Aorta (tissue), 5 donors: ENCODE data around the gene SERINC3. TPM values are rescaled to one million over a fixed set of nuclear protein-coding genes. Genes with fewer than 3 reads are reported as not detected.

Experiments used
- ATAC-seq: fragments of 200-7000 bp; cut with Tn5 transposase; one replicate; pipeline ENCODE4 v1.9.1; 2022; ENCODE audit warnings: moderate library complexity; ENCODE audit not compliant: low FRiP score
- DNase-seq, 2 donors: peaks; one replicate each; pipeline ENCODE4 v3.0.0-alpha.2; 2020
- H3K27ac ChIP-seq, 2 donors: one replicate each; pipeline ENCODE4 v1.5.1; 2013; ENCODE audit warnings: low read length in 2 of 2, mild to moderate bottlenecking in 2 of 2, moderate library complexity in 2 of 2, control low read depth in 1 of 2, inconsistent platforms in 1 of 2, low read depth in 1 of 2
- H3K27me3 ChIP-seq, 2 donors: one replicate each; pipeline ENCODE4 v1.6.1; 2013; ENCODE audit warnings: control low read depth in 1 of 2, low read length in 1 of 2, mild to moderate bottlenecking in 1 of 2, moderate library complexity in 1 of 2; ENCODE audit not compliant: insufficient read depth in 2 of 2, control insufficient read depth in 1 of 2
- H3K36me3 ChIP-seq, 2 donors: one replicate each; pipeline ENCODE4 v1.6.1; 2013; ENCODE audit warnings: control low read depth in 1 of 2, low read length in 1 of 2, mild to moderate bottlenecking in 1 of 2; ENCODE audit not compliant: insufficient read depth in 2 of 2, control insufficient read depth in 1 of 2
- H3K4me1 ChIP-seq, 2 donors: one replicate each; pipeline ENCODE4 v1.6.1; 2013; ENCODE audit warnings: low read length in 2 of 2, control low read depth in 1 of 2, mild to moderate bottlenecking in 1 of 2, moderate library complexity in 1 of 2; ENCODE audit not compliant: insufficient read depth in 2 of 2, control insufficient read depth in 1 of 2
- H3K4me3 ChIP-seq, 2 donors: one replicate each; pipeline ENCODE4 v1.5.1; 2013; ENCODE audit warnings: low read length in 2 of 2, control low read depth in 1 of 2, mild to moderate bottlenecking in 1 of 2
- H3K9me3 ChIP-seq: one replicate; pipeline ENCODE4 v1.6.1; 2013; ENCODE audit warnings: mild to moderate bottlenecking, low read length; ENCODE audit not compliant: control insufficient read depth
- WGBS, 2 donors: extraction: QIAGEN DNeasy Blood & Tissue Kit; methylation state at CpG; one replicate each; pipeline ENCODE4 v1.1.7; 2013; 5-methylcytosine and 5-hydroxymethylcytosine counted together
- intact Hi-C, 2 donors: fragments of 100-400 bp; cut with DNase I; formaldehyde crosslinking; loops; one replicate each; pipeline versions ENCODE4 v1.14.2 to v1.15.0; 2022
- polyA plus RNA-seq, 2 donors: library from polyadenylated mRNA; stranded (reverse); fragments of 200-250 nt; gene quantifications; one replicate each; pipeline ENCODE4 v1.2.3, GENCODE V29; 2013
- total RNA-seq, 2 donors: library from RNA; stranded (reverse); fragmentation: NEBNext Ultra II Directional; extraction: Animal tissue kit (Norgen Biotek cat#: 25700); gene quantifications; one replicate each; pipeline ENCODE4 v1.2.1, GENCODE V29; 2021
- donor health status: healthy with polysubstance abuse.
- donor health status: Bipolar disorder and iron deficiency.
- donor health status: DM: no; HTN: no; CAD: no.
- donor health status: DM: no; HTN: no; CAD: no.
- donor health status: DM: yes; HTN: yes; CAD: no.

SERINC3 gene
- total and polyA plus RNA-seq, 4 donors: 47.1 to 134 (median 104) TPM

DNA sequence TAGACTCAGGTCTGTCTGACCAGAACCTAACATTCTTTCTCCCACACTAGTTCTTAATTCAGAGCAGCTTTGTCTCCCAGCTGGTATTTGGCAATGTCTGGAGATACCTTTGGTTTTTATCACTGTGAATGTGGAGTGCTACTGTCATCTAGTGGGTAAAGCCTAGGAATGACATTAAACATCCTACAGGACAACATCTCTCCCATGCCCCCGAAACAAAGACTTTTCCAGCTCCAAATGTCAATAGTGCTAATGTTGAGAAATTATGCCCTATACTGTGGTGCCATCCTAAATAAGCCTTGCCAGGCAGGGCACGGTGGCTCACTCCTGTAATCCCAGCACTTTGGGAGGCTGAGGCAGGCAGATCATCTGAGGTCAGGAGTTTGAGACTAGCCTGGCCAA lies 50.4 kb downstream of the SERINC3 start:
- WGBS, 2 donors: 57 to 61% methylated on average over 2 of the region's 2 CpGs

DNA sequence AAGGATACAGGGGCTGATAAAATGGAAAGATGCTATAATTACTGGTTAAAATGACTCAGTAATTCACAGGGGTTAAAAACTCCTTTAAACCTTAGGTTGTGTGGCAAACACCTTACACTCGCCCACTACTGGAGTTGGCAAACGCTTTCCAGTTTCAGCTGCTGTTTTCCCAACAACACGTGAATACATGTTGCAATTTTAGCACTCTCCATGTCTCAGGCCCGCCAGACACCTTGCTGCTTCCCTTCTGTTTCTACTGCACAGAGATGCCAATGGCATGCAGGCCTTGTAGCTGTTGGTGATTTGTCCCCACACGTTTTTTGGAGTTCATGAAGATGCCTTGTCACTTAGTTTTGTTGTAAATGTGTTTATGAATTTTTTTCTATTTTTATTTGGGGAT lies 51.5 kb downstream of the SERINC3 start:
- Histone ChIP-seq H3K4me3 (no peak overlapping the region), H3K36me3 (no peaks in the 10 kb centered on the region), H3K27me3 (no peaks in the 10 kb centered on the region), H3K4me1 (no peaks in the 10 kb centered on the region), H3K27ac (no peak overlapping the region), H3K9me3 (no peaks in the 10 kb centered on the region)
- DNase-seq (no peak), ATAC-seq (no peak)
- WGBS, 2 donors: 72 to 76% methylated on average over 5 of the region's 5 CpGs
- intact Hi-C loops: no loop called here

More for the DNA sequence above, 50.4 kb downstream of the SERINC3 start:
- H3K27ac ChIP-seq: no peak overlapping the region
- ATAC-seq (no peak), DNase-seq (peak in 1 of 2 donors; percentile 10)
- intact Hi-C loops: no loop called here
- H3K36me3 ChIP-seq: no peaks in the 10 kb centered on the region
- no peaks in the 10 kb centered on the region for H3K9me3 ChIP-seq
- no peaks in the 10 kb centered on the region for H3K4me1 ChIP-seq
- H3K4me3 ChIP-seq: no peak overlapping the region
- H3K27me3 ChIP-seq: no peaks in the 10 kb centered on the region

DNA sequence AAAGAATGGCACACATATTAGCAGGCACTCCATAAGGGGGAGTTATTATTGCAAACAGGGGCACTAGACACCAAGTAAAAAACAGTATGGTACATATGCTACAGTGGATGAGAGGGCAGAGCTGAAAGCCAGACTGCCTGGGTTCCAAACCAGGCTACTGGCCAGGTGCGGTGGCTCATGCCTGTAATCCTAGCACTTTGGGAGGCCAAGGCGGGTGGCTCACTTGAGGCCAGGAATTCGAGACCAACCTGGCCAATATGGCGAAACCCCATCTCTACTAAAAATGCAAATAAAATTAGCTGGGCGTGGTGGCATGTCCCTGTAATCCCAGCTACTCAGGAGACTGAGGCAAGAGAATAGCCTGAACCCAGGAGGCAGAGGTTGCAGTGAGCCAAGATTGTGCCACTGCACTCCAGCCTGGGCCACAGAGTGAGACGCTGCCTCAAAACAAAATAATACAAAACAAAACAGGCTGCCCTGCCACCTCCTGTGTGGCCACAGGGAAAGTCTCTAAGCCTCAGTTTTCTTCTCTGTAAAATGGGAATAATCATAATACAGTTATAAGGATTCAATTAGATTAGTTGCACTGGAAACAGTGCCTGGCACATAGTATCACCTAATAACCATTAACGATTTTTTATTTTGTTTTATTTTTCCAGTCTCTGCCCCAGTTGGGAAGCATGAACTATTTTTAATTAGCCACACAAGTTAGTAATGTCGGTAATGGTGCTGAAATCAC lies 53.7 kb downstream of the SERINC3 start:
- no peak overlapping the region for H3K27ac ChIP-seq
- intact Hi-C loops: no loop called here
- H3K36me3 ChIP-seq: no peaks in the 10 kb centered on the region
- H3K4me3 ChIP-seq: no peak overlapping the region
- 91 to 93% methylated on average over 8 of the region's 8 CpGs for WGBS, 2 donors
- ATAC-seq (no peak), DNase-seq (peak in 1 of 2 donors; percentile 52)
- no peaks in the 10 kb centered on the region for H3K4me1 ChIP-seq
- H3K9me3 ChIP-seq: no peaks in the 10 kb centered on the region
- no peaks in the 10 kb centered on the region for H3K27me3 ChIP-seq

DNA sequence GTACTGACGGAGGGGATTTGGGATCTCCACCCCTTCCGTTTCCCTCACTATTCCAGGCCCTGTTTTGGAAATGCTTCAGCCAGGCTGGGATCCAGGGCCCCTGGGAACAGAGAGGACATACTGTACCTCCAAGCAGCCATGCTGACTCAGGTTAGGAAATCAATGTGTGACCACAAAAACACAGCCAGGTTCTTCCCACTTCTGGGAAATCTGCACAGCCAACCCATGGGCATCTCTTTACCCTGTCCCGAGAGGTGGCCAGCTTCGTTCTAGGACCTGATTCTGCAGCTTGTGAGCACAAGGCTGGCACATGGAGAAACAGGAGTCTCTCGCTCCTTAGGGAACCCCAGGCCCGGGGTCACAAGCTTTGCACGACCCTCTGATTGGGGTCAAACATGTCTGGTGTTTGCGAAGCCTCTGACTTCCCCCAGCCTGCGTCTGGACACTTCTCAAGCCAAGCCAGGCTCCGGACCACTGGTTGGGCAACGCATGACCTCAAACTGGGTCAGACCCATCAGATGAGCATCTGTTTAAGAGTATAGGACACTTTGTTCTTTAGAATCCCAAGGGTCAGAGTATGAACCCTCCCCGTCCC lies 54.5 kb downstream of the SERINC3 start:
- Histone ChIP-seq H3K4me1 (no peaks in the 10 kb centered on the region), H3K4me3 (no peak overlapping the region), H3K9me3 (no peaks in the 10 kb centered on the region), H3K27me3 (no peaks in the 10 kb centered on the region), H3K27ac (no peak overlapping the region), H3K36me3 (no peaks in the 10 kb centered on the region)
- intact Hi-C loops: no loop called here
- 53 to 55% methylated on average over 12 of the region's 12 CpGs for WGBS, 2 donors
- ATAC-seq (peak; percentile 60), DNase-seq (peak in 1 of 2 donors; percentile 74)

DNA sequence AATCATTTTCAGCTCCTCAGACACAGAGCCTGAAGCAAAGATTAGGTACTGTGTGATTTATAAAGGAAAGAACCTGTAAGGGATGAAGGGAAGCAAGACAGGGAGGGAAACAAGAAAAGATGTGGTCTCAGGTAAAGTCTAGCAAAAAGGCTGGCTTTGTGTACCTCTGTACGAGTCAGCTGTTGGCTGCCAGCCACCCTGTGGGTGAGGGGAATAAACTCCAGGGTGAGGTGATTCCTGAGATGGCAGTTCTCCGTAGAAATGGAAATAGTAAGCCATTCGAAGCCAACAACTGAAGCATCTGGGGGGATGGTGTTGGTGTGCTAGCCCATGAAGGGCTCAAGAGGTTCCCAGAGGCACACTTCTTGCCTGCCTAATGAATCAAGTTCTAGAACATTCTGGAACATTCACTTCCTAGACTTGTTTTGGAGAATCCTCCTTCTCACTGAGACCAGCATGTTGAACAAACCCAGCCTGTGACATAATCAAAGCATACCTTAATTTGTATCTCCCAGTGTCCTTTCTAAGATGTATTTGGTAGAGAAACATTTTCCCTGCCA lies 56.8 kb downstream of the SERINC3 start:
- H3K36me3 ChIP-seq: no peaks in the 10 kb centered on the region
- no peak for ATAC-seq
- no peaks in the 10 kb centered on the region for H3K4me1 ChIP-seq
- no peak overlapping the region for H3K4me3 ChIP-seq
- WGBS, 2 donors: 31% methylated on average over 3 of the region's 3 CpGs
- H3K27ac ChIP-seq: no peak overlapping the region
- no peaks in the 10 kb centered on the region for H3K27me3 ChIP-seq
- intact Hi-C loops: no loop called here
- peak in 1 of 2 donors; percentile 22 for DNase-seq
- no peaks in the 10 kb centered on the region for H3K9me3 ChIP-seq

DNA sequence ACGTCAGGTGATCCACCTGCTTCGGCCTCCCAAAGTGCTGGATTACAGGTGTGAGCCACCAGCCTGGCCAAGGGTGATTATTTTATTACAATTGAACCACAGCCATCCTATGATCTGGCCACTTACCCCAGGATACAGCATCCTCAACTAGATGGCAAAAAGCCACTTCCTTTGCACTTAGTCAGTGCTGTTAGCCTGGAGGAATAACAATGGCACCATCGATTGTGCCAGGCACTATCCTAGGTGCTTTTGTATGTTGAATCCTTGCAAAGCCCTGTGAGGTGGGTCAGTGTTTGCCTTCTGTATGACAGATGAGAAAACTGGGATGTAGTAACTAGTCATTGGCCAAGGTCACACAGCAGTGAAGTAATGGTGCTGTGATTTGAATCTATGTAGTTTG lies 57.4 kb downstream of the SERINC3 start:
- DNase-seq: peak in 1 of 2 donors; percentile 8
- no peaks in the 10 kb centered on the region for H3K27me3 ChIP-seq
- ATAC-seq: no peak
- intact Hi-C loops: no loop called here
- no peaks in the 10 kb centered on the region for H3K36me3 ChIP-seq
- no peak overlapping the region for H3K27ac ChIP-seq
- H3K9me3 ChIP-seq: no peaks in the 10 kb centered on the region
- H3K4me1 ChIP-seq: no peaks in the 10 kb centered on the region
- 84 to 89% methylated on average over 3 of the region's 3 CpGs for WGBS, 2 donors
- no peak overlapping the region for H3K4me3 ChIP-seq

DNA sequence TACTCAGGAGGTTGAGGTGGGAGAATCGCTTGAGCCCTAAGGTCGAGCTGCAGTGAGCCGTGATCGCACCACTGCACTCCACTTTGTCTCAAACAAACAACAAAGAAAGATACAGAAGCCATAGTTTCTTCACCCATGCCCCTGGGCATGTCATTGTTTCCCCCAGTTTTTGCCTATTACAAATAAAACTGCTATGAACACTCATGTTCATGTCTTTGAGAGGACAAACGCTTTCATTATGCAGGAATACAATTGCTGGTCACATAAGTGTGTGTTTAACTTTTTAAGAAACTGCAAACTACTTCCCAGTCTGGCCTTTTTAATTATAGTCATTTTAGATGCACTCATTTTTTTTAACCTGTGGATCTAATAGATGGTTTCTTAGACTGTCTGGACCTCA lies 58.4 kb downstream of the SERINC3 start:
- Histone ChIP-seq H3K9me3 (no peaks in the 10 kb centered on the region), H3K4me1 (no peaks in the 10 kb centered on the region), H3K27me3 (no peaks in the 10 kb centered on the region), H3K27ac (no peak overlapping the region), H3K4me3 (no peak overlapping the region), H3K36me3 (no peaks in the 10 kb centered on the region)
- intact Hi-C loops: no loop called here
- WGBS, 2 donors: 74 to 82% methylated on average over 5 of the region's 5 CpGs
- no peak for ATAC-seq
- peak in 1 of 2 donors; percentile 19 for DNase-seq

DNA sequence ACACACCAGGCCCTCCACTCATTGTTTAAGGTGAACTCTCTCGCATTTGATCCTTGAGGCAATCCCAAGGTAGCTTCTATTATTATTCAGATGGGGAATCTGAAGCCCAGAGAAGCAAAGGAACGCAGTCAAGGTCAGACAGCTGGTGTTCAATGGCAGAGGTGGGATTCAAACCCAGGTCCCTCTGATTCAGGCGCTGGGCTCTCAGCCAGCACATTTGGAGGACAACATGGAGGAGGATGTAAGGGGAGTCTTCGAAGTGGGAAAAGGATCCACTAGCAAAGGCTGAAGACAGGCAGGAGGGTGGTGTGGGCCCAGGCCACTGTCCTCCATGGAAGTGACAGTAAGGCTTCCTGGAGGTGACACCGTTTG lies 60.1 kb downstream of the SERINC3 start:
- no peak overlapping the region for H3K4me3 ChIP-seq
- WGBS, 2 donors: 70 to 78% methylated on average over 5 of the region's 5 CpGs
- H3K36me3 ChIP-seq: no peaks in the 10 kb centered on the region
- no peak for ATAC-seq
- no peaks in the 10 kb centered on the region for H3K4me1 ChIP-seq
- intact Hi-C loops: no loop called here
- no peak overlapping the region for H3K27ac ChIP-seq
- no peaks in the 10 kb centered on the region for H3K9me3 ChIP-seq
- H3K27me3 ChIP-seq: no peaks in the 10 kb centered on the region
- peak in 1 of 2 donors; percentile 19 for DNase-seq
